ENCODE data around the gene ATP5F1C.
"Not testable (repeated sequence)": the region's sequence is repeated elsewhere in the genome, so short reads cannot be mapped to it uniquely, and the experiment has no call there.

ATP5F1C gene

GRCh38 chr10:7787857-7788638, at the start of gene ATP5F1C, which contains the start of gene KIN:
Gene ATP5F1C (plus strand): TSS chr10:7788177. CDS start chr10:7788208, 31 bp downstream.
Gene KIN (minus strand): TSS chr10:7787993. CDS start chr10:7787933, 60 bp downstream.
- peak within 1 kb of the TSS; percentile 76 for H3K4me3 ChIP-seq (ENCODE audit: low read depth, low read length)
- no peak for TF ChIP-seq CTCF (IDR thresholded peaks at IDR 0.05; ENCODE audit: borderline replicate concordance, insufficient read depth, low read depth, low read length)

- no peak overlapping the region for H3K4me3 ChIP-seq (ENCODE audit: low read depth, low read length)
- TF ChIP-seq CTCF (IDR thresholded peaks at IDR 0.05; ENCODE audit: borderline replicate concordance, insufficient read depth, low read depth, low read length), result no peak
These were observed 49.2 kb upstream of the ATP5F1C start for GRCh38 chr10:7738536-7739407.

- TF ChIP-seq CTCF (IDR thresholded peaks at IDR 0.05; ENCODE audit: borderline replicate concordance, insufficient read depth, low read depth, low read length), result no peak
- no peak overlapping the region for H3K4me3 ChIP-seq (ENCODE audit: low read depth, low read length)
These were observed 43.7 kb upstream of the ATP5F1C start for GRCh38 chr10:7744307-7744706.

GRCh38 chr10:7748637-7749036, 39.3 kb upstream of the ATP5F1C start:
- H3K4me3 ChIP-seq (ENCODE audit: low read depth, low read length), result not testable (repeated sequence)

GRCh38 chr10:7750222-7750621, 37.8 kb upstream of the ATP5F1C start:
- no peak overlapping the region for H3K4me3 ChIP-seq (ENCODE audit: low read depth, low read length)

GRCh38 chr10:7752251-7752650, 35.7 kb upstream of the ATP5F1C start:
- no peak overlapping the region for H3K4me3 ChIP-seq (ENCODE audit: low read depth, low read length)
- TF ChIP-seq CTCF (IDR thresholded peaks at IDR 0.05; ENCODE audit: borderline replicate concordance, insufficient read depth, low read depth, low read length), result no peak

More at GRCh38 chr10:7750222-7750621, 37.8 kb upstream of the ATP5F1C start:
- no peak for TF ChIP-seq CTCF (IDR thresholded peaks at IDR 0.05; ENCODE audit: borderline replicate concordance, insufficient read depth, low read depth, low read length)

- no peak overlapping the region for H3K4me3 ChIP-seq (ENCODE audit: low read depth, low read length)
- no peak for TF ChIP-seq CTCF (IDR thresholded peaks at IDR 0.05; ENCODE audit: borderline replicate concordance, insufficient read depth, low read depth, low read length)
These were observed 32.9 kb upstream of the ATP5F1C start for GRCh38 chr10:7755103-7755502.

Measured in GM12875 (cell line).